SJCRH30 (cell line): Measurements from ENCODE around the gene PLXNB3. TPM values are rescaled to one million over a fixed set of nuclear protein-coding genes. Genes with fewer than 3 reads are reported as not detected.
"Not testable (repeated sequence)": the region's sequence is repeated elsewhere in the genome, so short reads cannot be mapped to it uniquely, and the experiment has no call there.

Experiments
- DNase-seq, 2 experiments: peaks; one replicate each; pipeline ENCODE4 v3.0.0-alpha.2; 2015 to 2020
- H3K27ac ChIP-seq: fragments of 250-450 bp; sonication (Bioruptor Pico); 2 replicates; pipeline ENCODE4 v1.5.1; 2020; ENCODE audit warnings: mild to moderate bottlenecking, moderate library complexity
- H3K27me3 ChIP-seq: fragments of 250-450 bp; sonication (Bioruptor Pico); 2 replicates; pipeline ENCODE4 v1.5.1; 2020; ENCODE audit warnings: mild to moderate bottlenecking, moderate library complexity
- H3K36me3 ChIP-seq: fragments of 250-450 bp; sonication (Bioruptor Pico); 2 replicates; pipeline ENCODE4 v1.5.1; 2020; ENCODE audit warnings: mild to moderate bottlenecking, moderate library complexity
- H3K4me1 ChIP-seq: fragments of 250-450 bp; sonication (Bioruptor Pico); 2 replicates; pipeline ENCODE4 v1.5.1; 2020; ENCODE audit warnings: mild to moderate bottlenecking, moderate library complexity
- H3K4me3 ChIP-seq: fragments of 250-450 bp; sonication (Bioruptor Pico); 2 replicates; pipeline ENCODE4 v1.5.1; 2020; ENCODE audit warnings: mild to moderate bottlenecking, moderate library complexity
- H3K9me3 ChIP-seq: fragments of 250-450 bp; sonication (Bioruptor Pico); replicated peaks from 2 replicates; pipeline ENCODE4 v1.5.1; 2020; ENCODE audit warnings: mild to moderate bottlenecking, moderate library complexity
- total RNA-seq: library from RNA; depleted of rRNA; stranded (reverse); fragments of >200 nt; shearing (Covaris generic); gene quantifications from 2 replicates; pipeline ENCODE4 v1.2.3, GENCODE V29; 2014

The PLXNB3 gene
- total RNA-seq, 1 experiment from 2014 or later = 2.0 TPM

DNA sequence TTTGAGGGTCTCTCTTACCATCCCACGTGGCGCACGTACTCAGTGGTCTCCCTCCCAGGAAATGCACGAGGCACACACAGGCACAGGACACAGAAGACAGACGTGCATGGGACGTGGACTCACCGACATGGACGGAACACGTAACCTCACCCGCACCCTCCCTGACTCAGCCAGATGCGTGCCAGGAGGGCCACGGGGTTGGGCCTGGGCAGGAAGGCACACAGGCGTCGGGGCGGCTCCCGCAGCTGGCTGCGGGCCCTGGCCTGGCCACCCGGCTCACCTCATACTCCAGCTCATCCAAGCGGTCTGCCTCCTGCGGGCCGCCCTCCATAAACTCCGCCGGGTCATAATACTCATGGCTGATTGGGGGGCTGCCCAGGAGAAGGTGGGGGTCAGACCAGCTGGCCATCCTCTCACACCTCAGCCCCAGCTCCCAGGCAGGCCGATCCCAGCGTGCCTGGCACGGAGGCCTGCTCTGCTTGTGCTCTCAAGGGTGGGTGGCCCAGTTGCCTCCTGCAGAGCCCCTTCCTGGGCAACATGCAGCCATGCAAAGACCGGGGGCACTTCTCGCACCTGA is 43.0 kb downstream of the PLXNB3 start:
- DNase-seq = no peak
- no peak overlapping the region for H3K27ac ChIP-seq

DNA sequence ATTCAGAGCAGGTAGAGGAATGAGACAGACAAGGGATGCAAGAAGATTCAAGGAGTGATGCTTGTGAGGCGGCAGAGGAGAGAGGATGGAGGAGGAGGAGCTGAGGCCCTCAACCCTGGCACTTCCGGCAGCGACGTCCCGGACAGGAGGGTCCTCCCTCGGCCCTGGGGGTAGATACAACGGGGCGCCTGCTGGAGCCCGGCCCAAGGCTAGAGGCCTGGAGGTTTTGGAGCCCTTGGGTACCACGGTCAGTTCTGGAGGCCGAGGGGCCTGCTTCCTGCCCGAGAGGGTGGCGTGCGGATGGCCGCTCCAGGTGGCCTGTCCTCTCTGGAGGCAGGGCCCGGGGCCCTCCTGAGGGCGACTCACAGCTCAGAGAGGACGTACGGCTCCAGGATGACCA is 43.9 kb downstream of the PLXNB3 start:
- DNase-seq = no peak
- H3K4me3 ChIP-seq = no peak overlapping the region
- H3K4me1 ChIP-seq = no peaks in the 10 kb centered on the region
- no peaks in the 10 kb centered on the region for H3K36me3 ChIP-seq
- H3K27ac ChIP-seq = no peak overlapping the region
- H3K9me3 ChIP-seq = no peaks in the 10 kb centered on the region
- H3K27me3 ChIP-seq = no peaks in the 10 kb centered on the region

More for the DNA sequence above, 43.0 kb downstream of the PLXNB3 start:
- H3K27me3 ChIP-seq = no peaks in the 10 kb centered on the region
- peaks cover 3% of the 10 kb centered on the region; the same call in 1 of the 2 replicates for H3K4me1 ChIP-seq
- no peaks in the 10 kb centered on the region for H3K9me3 ChIP-seq
- H3K4me3 ChIP-seq = no peak overlapping the region
- no peaks in the 10 kb centered on the region for H3K36me3 ChIP-seq

DNA sequence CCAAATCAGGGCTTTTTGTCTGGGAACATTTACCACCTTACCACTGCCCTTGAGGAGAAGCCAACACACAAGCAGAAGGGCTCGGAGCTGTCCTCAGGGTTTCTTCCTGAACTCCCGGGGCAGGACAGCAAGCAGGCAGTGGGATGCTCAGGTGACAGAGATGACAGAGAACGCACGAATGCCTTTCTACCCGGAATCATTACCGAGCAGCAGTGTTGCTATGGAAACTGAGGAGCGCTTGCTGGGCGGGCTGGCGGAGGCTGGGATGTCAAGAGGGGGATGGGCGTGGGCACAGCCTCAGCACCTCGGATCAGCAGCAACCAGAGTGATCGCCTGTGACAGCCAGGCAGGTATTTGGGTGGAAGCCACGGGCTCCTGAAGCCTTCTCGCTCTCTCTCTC is 48.2 kb downstream of the PLXNB3 start:
- DNase-seq = no peak
- no peaks in the 10 kb centered on the region for H3K36me3 ChIP-seq
- H3K27me3 ChIP-seq = no peaks in the 10 kb centered on the region
- H3K9me3 ChIP-seq = no peaks in the 10 kb centered on the region
- no peak overlapping the region for H3K4me3 ChIP-seq
- H3K27ac ChIP-seq = no peak overlapping the region
- no peaks in the 10 kb centered on the region for H3K4me1 ChIP-seq

DNA sequence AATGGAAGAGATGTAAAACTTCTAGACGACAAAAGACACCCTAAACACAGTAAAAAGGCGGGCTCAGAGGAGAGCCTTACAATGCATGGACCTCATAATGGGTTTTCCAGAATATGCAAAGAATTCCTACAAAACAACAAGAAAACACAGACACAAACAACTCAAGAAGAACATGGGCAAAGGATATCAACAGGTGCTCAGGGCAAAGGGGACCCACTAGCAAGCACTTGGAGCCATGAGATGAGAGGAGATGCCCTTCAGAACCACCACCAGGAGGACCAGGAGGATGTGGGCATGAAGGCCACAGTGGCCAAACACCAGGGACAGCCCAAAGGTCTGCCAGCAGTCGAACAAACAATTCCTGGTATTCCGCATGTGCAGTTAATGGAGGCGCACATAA is 49.1 kb downstream of the PLXNB3 start:
- no peaks in the 10 kb centered on the region for H3K27me3 ChIP-seq
- no peaks in the 10 kb centered on the region for H3K36me3 ChIP-seq
- no peak overlapping the region for H3K27ac ChIP-seq
- no peaks in the 10 kb centered on the region for H3K4me1 ChIP-seq
- H3K9me3 ChIP-seq = no peaks in the 10 kb centered on the region
- DNase-seq = no peak
- no peak overlapping the region for H3K4me3 ChIP-seq

DNA sequence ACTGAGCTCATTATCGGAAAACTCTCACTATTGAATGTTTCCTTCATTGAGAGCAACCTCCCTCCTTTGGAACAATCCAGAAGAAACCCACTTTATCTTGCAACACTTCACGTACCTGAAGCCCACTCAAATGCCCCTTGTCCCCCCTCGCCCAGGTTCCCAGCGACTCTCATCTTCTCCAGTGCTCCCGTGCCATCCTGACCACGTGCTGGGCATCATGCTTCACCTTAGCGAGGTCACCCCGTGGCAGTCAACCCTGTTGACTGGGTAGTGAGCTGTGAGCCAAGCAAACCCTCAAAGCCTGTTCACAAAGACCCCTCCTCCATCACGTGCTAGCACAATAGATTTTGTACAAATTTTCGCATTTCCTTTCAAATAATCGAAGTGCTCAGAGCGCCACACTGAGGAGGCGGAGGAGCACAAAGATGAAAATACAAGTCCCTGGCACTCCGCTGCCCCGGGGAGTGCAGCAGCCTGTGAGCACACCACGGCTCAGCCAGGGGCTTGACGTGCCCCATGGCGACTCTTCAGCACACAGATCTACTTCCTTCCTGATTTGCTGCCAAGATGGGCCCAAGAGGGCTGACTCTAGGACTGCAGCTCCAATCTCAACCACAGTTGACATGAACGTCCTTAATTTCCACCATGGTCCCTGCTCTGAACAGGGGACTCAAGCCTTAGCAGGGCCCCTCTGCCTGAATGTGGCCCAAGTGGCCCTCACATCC is 50.7 kb downstream of the PLXNB3 start:
- no peaks in the 10 kb centered on the region for H3K9me3 ChIP-seq
- H3K27me3 ChIP-seq = no peaks in the 10 kb centered on the region
- no peak for DNase-seq
- no peak overlapping the region for H3K27ac ChIP-seq
- no peak overlapping the region for H3K4me3 ChIP-seq
- H3K36me3 ChIP-seq = no peaks in the 10 kb centered on the region
- H3K4me1 ChIP-seq = no peaks in the 10 kb centered on the region

DNA sequence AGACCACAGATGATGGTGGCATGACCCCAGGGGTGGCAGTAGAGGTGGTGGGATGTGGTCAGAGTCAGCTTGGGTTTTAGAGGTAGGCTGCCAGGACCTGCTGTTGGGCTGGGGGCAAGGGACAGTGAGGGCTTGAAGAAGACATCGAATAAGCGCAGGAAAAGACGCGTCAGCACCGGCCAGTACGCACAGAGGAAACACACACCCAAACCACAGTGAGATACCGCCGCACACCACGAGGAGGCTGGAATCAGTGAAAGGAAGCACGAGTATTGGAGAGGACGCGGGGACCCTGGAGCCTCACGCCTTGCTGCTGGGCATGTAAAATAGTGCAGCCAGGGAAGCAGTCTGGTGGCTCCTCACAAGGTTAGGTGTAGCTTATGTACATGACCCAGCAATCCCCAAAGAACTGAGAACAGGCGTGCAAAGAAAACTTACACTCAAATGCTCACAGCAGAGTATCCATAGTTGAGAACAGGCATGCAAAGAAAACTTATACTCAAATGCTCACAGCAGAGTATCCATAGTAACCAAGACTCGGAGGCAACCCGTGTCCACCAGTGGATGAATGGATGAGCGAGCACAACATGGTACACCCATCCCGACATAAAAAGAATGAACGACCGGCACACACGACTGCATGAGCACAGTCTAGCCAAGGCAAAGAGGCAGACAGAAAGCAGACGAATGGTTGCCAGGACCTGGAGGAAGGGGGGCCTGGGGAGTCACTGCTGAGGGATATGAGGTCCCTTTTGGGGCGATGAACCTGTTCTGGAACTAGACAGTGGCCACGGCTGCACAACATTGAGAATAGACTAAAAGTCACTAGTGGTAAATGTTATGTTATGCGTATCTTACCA is 53.0 kb downstream of the PLXNB3 start:
- H3K27me3 ChIP-seq = no peaks in the 10 kb centered on the region
- no peak overlapping the region for H3K27ac ChIP-seq
- H3K9me3 ChIP-seq = no peaks in the 10 kb centered on the region

DNA sequence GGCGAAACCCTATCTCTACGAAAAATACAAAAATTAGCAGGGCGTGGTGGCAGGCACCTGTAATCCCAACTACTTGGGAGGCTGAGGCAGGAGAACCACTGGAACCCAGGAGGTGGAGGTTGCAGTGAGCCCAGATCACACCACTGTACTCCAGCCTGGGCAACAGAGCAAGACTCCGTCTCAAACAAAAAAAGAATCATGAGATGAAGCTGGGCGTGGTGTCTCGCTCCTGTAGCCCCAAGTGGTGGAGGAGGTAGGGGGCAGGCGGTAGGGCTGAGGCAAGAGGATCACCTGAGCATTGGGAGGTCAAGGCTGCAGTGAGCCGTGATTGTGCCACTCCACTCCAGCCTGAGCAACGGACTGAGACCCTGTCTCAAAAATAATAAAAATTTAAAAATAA is 54.0 kb downstream of the PLXNB3 start:
- not testable (repeated sequence) for H3K9me3 ChIP-seq, H3K4me1 ChIP-seq, H3K4me3 ChIP-seq, H3K27me3 ChIP-seq, H3K36me3 ChIP-seq, DNase-seq, H3K27ac ChIP-seq

More for the DNA sequence above, 53.0 kb downstream of the PLXNB3 start:
- no peak for DNase-seq
- Histone ChIP-seq H3K4me1 (no peaks in the 10 kb centered on the region), H3K4me3 (no peak overlapping the region), H3K36me3 (no peaks in the 10 kb centered on the region)

DNA sequence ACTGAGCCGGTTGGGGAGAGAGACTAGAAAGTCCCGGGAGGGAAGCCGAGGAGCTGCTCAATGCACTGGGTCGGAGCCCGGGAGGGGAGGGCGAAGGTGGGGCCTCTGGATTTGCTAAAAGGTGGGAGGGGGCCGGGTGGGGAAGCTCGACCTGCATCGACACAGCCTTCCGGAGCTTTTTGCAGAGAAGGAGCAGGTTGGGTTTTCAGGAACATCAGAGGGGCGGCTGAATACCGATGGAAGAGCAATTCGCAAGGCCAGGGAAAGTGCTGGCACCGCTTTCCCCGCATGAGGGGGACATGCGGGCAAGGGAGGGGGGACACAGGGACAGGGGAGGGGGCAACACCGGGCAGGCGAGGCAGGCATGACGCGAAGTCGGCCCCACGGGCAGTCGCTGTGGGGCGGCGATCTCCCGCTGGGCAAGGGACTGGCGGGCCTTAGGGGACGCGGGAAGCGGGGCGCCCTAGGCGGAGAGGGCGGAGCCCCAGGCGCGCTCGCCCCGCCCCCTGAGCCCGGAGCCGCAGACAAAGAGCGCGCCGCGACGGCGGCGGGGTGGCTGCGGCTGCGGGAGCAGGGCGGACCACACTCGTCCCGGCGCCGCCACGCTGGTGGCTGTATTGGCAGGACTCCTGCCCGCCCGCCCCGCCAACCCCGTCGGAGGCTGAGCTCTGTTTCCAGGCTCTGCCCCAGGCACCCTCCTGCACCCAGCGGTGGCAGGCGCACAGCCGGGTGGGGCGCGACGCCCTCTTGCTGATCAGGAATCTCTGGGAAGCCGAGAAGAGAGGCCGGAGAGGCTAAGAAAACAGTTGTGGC is 54.7 kb downstream of the PLXNB3 start:
- H3K27ac ChIP-seq = peak overlapping the region; percentile 33
- DNase-seq = peak in 1 of 2 experiments; percentile 36
- H3K27me3 ChIP-seq = no peaks in the 10 kb centered on the region
- peak overlapping the region; percentile 50 for H3K4me3 ChIP-seq
- H3K9me3 ChIP-seq = no peaks in the 10 kb centered on the region
- H3K36me3 ChIP-seq = no peaks in the 10 kb centered on the region
- no peaks in the 10 kb centered on the region for H3K4me1 ChIP-seq

DNA sequence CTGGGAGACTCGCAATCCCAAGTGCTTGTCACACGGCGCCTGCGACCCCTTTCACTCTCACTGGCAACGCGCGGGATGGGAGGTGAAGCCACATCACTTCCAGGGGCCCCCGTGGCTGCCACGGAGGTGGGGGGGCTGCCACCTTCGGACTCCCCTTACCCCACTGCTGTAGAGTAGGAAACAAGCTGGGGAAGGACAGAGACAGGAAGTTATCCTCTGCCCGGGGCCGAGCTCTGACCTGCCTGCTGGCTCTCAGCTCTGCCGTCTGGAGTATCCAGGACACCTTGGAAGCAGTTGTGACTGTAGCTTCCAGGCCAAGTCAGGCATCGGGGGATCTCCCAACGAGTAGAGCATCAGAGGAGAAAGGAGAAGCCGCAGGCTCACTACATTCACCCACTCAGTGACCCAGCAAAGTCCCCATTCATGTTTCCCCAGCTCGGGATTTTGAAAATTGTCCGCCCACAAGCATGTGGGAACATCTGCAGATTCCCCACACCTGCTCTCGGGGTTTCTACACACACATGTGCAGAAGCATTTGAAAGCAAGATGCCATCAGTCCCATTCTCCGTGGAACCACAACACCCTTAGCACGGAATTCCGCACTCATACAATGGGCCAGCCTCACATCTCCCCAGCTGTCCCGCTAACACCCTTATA is 55.5 kb downstream of the PLXNB3 start:
- peak overlapping the region; percentile 33 for H3K27ac ChIP-seq
- H3K4me3 ChIP-seq = peak overlapping the region; percentile 50
- peak in 1 of 2 experiments; percentile 31 for DNase-seq
- H3K4me1 ChIP-seq = no peaks in the 10 kb centered on the region
- H3K9me3 ChIP-seq = no peaks in the 10 kb centered on the region
- no peaks in the 10 kb centered on the region for H3K36me3 ChIP-seq
- H3K27me3 ChIP-seq = no peaks in the 10 kb centered on the region

DNA sequence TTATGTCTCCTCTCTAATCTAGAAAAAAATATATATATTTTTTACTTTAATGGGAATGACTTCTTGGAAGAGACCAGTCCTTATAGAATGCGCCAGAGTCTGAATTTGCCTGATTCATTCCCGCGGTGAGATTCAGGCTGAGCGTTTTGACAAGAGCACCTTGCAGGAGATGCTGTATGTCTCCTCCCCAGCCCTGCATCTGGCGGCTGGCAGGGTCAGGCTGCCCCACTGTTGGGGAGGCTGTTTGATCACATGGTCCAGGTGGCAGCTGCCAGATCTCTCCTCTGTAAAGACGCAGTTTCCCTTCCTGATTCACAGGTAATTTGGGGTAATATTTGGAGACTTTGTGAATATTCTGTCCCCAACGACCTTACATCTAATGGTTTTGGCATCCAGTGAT is 56.6 kb downstream of the PLXNB3 start:
- Histone ChIP-seq H3K27me3 (no peaks in the 10 kb centered on the region), H3K9me3 (no peaks in the 10 kb centered on the region), H3K27ac (no peak overlapping the region), H3K4me3 (no peak overlapping the region), H3K36me3 (no peaks in the 10 kb centered on the region), H3K4me1 (no peaks in the 10 kb centered on the region)
- DNase-seq = no peak

DNA sequence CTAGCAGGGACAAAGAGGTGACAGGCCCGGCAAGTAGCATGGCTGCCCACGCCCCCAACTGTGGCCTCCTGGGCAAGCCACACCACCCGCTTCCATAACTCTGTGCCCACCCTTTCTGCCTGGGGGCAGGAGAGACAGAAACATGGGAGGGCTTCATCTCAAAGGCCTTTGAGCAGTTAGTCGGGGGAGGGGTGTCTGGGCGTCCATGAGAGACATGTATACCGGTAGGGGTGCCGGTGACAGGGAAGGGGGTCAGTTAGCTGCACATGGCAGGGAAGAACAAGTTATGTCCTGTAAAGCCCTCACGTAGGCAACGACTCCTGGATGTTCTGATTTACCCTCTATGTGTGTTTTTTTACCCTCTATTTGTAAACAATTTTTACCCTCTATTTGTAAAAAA is 57.0 kb downstream of the PLXNB3 start:
- no peaks in the 10 kb centered on the region for H3K9me3 ChIP-seq
- no peaks in the 10 kb centered on the region for H3K36me3 ChIP-seq
- DNase-seq = no peak
- H3K27ac ChIP-seq = no peak overlapping the region
- H3K27me3 ChIP-seq = no peaks in the 10 kb centered on the region
- H3K4me1 ChIP-seq = no peaks in the 10 kb centered on the region
- no peak overlapping the region for H3K4me3 ChIP-seq

DNA sequence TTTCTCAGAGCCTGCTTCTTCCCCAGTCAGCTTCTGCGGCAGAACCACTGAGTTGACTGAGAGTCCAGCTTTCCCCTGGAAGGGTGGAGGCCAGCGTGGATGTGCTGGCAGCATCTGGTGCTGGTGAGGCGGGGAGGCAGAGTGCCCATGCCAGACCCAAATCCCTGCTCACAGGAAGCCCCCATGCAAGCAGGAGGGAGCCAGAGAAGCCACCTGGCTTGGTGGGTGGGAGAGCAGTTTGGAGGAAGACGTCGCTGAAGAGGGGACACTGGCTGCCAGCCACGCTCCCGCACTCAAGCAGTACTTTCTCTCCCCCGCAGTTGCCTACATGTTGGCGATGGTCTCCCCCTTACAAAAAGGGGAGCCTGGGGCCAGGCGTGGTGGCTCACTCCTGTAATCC is 60.3 kb downstream of the PLXNB3 start:
- no peak overlapping the region for H3K4me3 ChIP-seq
- H3K27me3 ChIP-seq = no peaks in the 10 kb centered on the region
- H3K27ac ChIP-seq = no peak overlapping the region
- no peak for DNase-seq
- no peaks in the 10 kb centered on the region for H3K36me3 ChIP-seq
- no peaks in the 10 kb centered on the region for H3K9me3 ChIP-seq
- no peaks in the 10 kb centered on the region for H3K4me1 ChIP-seq

DNA sequence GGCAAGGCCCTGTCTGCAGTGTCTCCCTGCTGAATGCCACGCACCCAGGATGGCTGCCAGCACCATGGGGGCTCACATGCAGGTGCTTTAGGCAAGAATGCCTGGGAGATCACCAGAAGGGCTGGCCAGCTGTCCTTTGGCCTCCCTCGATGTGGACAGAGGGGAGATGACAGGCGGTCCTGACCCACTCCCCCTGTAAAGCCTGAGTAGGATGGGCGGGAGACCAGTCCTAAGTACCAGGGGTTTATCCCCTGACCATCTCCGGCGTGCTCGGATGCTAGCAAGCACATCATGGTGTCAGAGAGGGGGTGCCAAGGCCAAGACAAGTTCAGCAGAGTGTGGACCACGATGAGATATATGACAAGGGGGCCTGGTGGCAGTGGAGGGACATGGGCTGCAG is 61.0 kb downstream of the PLXNB3 start:
- H3K27me3 ChIP-seq = no peaks in the 10 kb centered on the region
- no peak overlapping the region for H3K27ac ChIP-seq
- H3K36me3 ChIP-seq = no peaks in the 10 kb centered on the region
- no peaks in the 10 kb centered on the region for H3K4me1 ChIP-seq
- no peaks in the 10 kb centered on the region for H3K9me3 ChIP-seq
- no peak for DNase-seq
- no peak overlapping the region for H3K4me3 ChIP-seq
